Mucosa of stomach (tissue), 1 donor: ENCODE data around the gene SHISAL1.

Source experiments
- H3K27me3 ChIP-seq: one replicate; pipeline ENCODE4 v1.7.0; 2013; ENCODE audit warnings: mild to moderate bottlenecking, low read length; ENCODE audit not compliant: control insufficient read depth, insufficient read depth
- H3K36me3 ChIP-seq: one replicate; pipeline ENCODE4 v1.7.0; 2013; ENCODE audit warnings: low read length; ENCODE audit not compliant: control insufficient read depth, insufficient read depth
- H3K4me1 ChIP-seq: one replicate; pipeline ENCODE4 v1.7.0; 2013; ENCODE audit warnings: mild to moderate bottlenecking, low read length; ENCODE audit not compliant: control insufficient read depth, insufficient read depth
- H3K4me3 ChIP-seq: one replicate; pipeline ENCODE4 v1.7.0; 2013; ENCODE audit warnings: low read length
- H3K9ac ChIP-seq: one replicate; pipeline ENCODE4 v1.7.0; 2013; ENCODE audit warnings: mild to moderate bottlenecking, low read length, moderate library complexity
- H3K9me3 ChIP-seq: one replicate; pipeline ENCODE4 v1.7.0; 2013; ENCODE audit warnings: mild to moderate bottlenecking, low read length, moderate library complexity; ENCODE audit not compliant: control insufficient read depth
- donor health status: Pancreatic carcinoma.

The SHISAL1 gene

DNA sequence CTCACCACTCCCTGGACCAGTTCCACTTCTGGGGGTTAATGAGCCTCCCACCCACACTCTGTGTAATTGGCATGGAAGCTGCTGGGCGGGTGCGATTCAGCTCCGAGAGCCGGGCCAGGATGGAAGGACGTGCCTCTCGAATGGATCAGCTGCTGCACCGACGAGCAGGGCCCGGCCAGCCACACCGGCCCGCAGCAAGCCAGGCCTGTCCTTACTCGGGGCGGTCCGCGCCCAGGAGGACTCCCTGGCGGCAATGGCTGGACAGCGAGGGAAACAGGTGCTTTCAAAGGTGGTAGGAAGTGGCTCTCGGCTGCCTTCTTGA, 4.3 kb upstream of the SHISAL1 start:
- Histone ChIP-seq H3K36me3 (no peaks in the 10 kb centered on the region), H3K4me3 (no peak overlapping the region), H3K9ac (no peak overlapping the region), H3K27me3 (no peaks in the 10 kb centered on the region), H3K9me3 (no peaks in the 10 kb centered on the region), H3K4me1 (no peaks in the 10 kb centered on the region)

DNA sequence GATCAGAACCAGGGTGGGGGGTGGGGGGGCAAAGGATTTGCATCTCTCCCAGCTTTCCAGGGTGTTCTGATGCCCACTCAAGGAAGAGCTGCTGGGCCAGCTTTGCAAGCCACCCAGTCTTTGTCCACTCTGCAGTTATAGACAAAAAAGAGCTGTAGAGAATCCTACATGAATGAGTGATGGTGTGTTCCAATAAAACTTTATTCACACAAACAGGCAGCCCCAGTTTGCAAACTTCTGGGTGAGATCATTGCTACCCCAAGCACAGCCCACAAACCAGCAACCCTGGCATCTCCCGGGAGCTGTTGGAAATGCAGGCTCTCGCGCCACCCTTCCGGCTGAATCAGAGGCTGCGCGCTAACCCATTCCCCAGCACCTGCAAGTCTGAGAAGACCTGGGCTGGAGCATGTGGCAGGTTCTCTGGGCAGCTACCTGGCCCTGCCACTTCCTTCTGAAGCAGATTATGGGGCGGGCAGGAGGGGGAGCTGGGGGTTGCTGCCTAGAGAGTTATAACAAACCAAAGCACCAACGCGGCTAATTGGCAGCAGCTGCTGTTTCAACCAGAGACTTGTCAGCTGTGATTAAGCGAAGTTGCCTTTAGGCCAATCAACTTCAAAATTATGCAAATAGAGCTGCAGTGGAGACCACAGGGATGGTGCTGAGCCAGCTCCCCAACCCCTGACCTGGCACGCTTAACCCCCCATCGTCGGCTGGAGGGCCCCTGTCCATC, 3.8 kb upstream of the SHISAL1 start:
- Histone ChIP-seq H3K27me3 (no peaks in the 10 kb centered on the region), H3K4me3 (no peak overlapping the region), H3K4me1 (no peaks in the 10 kb centered on the region), H3K9ac (no peak overlapping the region), H3K36me3 (no peaks in the 10 kb centered on the region), H3K9me3 (no peaks in the 10 kb centered on the region)

DNA sequence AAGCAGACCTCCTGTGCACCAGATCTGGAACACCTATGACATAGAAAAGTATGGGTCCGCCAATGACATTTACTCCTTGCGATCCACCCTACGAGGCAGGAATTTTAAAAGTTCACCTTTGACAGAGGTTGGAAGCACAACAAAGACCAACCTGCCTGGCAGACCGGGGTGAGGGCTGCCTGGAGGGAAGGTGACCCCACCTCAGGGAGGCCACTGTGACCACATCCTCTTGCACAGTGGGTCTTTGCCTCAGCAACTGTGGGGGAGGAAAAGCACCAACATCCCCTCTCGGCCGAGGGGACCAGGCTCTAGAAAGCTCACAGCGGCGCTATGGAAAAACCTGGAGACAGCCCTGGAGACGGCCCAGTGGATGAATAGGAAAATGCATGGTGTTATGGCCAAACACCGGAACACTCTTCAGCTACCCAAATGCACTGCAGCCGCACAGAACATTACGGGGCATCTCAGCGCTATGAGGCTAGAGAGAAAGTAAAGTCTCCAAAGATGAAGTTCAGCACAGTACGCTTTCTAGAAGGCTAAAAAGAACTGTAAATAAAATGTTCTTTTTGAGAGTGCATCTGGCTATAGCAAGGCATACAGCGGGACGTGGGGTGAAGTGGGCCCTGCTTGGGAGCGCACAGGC, 1.8 kb upstream of the SHISAL1 start:
- Histone ChIP-seq H3K4me1 (no peaks in the 10 kb centered on the region), H3K9ac (no peak overlapping the region), H3K27me3 (no peaks in the 10 kb centered on the region), H3K9me3 (no peaks in the 10 kb centered on the region), H3K36me3 (no peaks in the 10 kb centered on the region), H3K4me3 (no peak overlapping the region)

DNA sequence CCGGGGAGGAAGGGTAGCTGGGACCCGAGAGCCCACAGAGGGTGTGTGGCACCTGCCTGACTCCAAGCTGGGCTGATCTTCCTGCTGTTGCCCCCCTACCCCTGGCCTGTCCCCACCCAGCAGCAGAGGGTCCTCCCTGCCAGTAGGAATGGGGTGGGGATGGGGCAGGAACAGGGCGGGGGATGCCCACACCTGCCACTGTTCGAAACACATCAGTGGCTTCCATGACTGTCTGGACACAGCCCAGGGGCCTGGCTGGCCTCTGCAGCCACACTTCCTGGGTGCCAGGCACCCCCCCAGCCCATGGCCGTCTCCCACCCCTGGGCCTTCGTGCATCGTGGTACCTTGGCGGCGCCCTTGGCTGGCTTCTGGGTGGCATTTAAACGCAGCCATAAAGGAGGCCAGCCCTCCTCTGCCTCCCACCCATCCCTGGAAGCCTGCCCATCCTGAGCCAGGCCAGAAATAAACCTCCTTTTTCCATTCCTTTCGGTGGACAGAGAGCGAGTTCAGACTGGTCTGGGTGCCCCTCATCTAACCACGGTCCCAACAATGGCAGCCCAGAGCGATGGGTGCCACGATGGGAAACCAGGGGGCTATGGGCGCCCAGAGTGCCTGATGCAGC, 745 bp upstream of the SHISAL1 start:
- Histone ChIP-seq H3K9ac (no peak overlapping the region), H3K4me3 (no peak overlapping the region), H3K4me1 (no peaks in the 10 kb centered on the region), H3K27me3 (no peaks in the 10 kb centered on the region), H3K9me3 (no peaks in the 10 kb centered on the region), H3K36me3 (no peaks in the 10 kb centered on the region)

DNA sequence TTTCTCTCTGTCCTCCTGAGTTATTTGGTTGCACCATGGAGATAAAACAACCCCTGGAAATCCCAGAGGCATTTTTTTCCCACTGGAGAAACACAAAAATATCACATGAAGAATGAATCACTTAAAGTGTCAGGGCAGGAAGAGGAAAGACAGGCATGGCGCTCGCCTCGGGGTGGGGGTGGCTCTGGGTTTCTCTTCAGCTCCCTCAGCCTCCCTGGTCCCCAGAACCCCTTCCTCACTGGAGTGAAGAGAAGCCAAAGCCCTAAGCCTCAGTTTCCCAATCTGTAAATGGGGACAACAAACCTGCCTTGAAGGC, 938 bp downstream of the SHISAL1 start:
- no peak overlapping the region for H3K4me3 ChIP-seq
- no peaks in the 10 kb centered on the region for H3K27me3 ChIP-seq
- H3K9me3 ChIP-seq = no peaks in the 10 kb centered on the region
- H3K36me3 ChIP-seq = no peaks in the 10 kb centered on the region
- no peaks in the 10 kb centered on the region for H3K4me1 ChIP-seq
- no peak overlapping the region for H3K9ac ChIP-seq

DNA sequence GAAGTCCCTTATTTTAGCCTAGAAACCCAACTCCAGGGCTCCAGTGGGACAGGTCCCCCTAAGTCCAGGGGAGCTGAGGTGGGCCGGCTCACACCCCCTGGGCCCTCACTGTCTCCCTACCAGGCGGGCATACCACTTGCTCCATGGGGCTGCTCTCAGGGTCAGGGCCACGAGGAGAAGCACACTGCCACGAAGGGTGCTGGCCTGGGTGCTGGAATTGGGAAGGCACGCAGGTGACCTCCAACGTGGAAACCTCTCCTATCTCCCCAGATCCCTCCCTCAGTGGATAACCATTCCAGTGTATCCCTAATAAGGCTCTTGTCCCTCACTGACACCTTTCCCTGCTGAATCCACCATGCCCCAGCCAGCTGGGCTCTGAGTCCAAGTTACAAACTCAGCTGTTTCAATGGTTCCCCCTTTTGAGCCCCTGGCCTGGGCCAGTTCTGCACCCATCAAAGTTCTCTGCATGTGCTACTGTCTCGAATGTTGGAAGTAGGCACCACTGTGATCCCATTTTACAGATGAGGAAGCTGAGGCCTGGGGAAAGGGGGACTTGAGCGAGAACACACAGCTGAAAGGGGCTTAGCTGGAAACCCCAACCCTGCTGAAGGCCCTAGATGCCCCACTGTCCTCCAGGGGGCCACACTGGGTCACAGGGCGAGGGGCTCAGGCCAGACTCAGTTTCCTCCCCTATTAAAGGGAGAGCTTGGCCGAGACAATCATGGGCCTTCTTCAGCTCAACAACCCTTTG, 1.5 kb downstream of the SHISAL1 start:
- no peaks in the 10 kb centered on the region for H3K4me1 ChIP-seq

DNA sequence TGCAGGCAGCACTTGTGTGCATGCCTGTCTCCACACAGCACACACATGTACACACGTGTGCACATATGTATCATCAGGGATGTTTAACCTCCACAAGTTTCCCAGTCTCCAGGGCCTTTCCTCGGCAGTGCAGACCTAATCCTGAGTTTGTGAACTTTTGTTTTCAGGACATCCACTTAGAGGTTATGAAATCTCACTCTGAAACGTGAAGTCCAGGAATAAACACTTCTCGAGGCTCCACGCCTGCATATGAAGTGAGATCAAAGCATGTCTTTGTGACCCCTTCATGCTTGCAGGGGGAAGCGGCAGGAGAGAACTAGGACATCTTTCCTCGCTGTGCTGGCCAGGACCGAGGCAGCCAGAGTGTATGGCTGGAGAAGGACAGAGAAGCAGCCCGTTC, 3.1 kb downstream of the SHISAL1 start:
- no peaks in the 10 kb centered on the region for H3K27me3 ChIP-seq
- no peak overlapping the region for H3K4me3 ChIP-seq
- no peaks in the 10 kb centered on the region for H3K36me3 ChIP-seq
- no peaks in the 10 kb centered on the region for H3K9me3 ChIP-seq
- no peaks in the 10 kb centered on the region for H3K4me1 ChIP-seq
- H3K9ac ChIP-seq = no peak overlapping the region

More for the DNA sequence above, 1.5 kb downstream of the SHISAL1 start:
- H3K36me3 ChIP-seq = no peaks in the 10 kb centered on the region
- no peaks in the 10 kb centered on the region for H3K27me3 ChIP-seq
- H3K9ac ChIP-seq = no peak overlapping the region
- H3K9me3 ChIP-seq = no peaks in the 10 kb centered on the region
- H3K4me3 ChIP-seq = no peak overlapping the region

DNA sequence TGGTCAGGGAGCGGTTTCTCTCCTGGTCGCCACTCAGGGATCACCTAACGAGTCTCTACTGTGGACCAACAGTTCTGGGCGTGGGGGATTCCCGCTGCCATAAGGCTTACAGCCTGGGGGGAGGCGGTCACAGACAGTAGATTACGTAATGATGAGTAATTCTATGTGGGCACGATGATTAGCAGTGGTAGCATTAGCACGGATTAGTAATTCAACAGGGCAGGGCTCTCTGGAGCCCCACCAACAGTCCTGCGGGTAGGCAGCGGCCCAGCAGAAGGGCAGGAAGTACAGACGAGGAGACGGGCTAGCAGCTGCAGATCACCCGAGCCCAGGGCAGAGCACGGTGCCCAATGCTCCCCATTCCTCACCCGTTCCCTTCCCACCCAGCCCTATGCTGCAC, 3.6 kb downstream of the SHISAL1 start:
- no peaks in the 10 kb centered on the region for H3K4me1 ChIP-seq

DNA sequence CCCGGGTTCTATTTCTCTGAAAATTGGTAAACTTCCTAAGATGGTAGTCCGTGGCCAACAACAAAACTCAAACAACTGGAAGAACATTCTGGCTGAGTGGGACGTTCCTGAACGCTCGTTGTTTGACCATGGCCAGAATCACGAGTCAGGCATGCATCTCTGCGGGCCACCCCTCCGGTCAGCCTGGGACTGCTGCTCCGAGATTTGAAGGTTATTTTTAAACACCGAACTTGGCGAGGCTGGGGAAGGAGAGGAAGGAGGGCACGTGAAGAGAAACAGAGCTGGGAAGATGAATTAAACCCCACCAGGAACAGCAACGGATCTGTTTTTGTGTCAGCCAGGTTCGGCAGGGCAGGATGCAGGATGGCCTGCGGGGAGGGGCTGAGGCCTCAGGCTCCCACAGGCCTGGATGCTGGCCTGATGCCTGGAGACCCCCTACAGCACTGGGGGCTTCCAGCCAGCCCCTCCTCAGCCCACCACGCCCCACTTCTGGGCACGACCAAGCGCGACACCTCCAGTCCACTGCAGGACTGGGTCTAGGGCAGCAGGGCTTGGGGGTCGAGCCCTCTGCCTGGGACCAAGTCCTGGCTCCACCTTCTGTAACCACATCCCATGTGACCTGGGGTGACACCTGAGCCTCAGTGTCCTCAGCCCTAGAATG, 5.1 kb downstream of the SHISAL1 start:
- H3K9ac ChIP-seq = no peak overlapping the region
- no peaks in the 10 kb centered on the region for H3K4me1 ChIP-seq
- no peak overlapping the region for H3K4me3 ChIP-seq
- no peaks in the 10 kb centered on the region for H3K27me3 ChIP-seq
- no peaks in the 10 kb centered on the region for H3K9me3 ChIP-seq
- H3K36me3 ChIP-seq = no peaks in the 10 kb centered on the region

More for the DNA sequence above, 3.6 kb downstream of the SHISAL1 start:
- Histone ChIP-seq H3K27me3 (no peaks in the 10 kb centered on the region), H3K4me3 (no peak overlapping the region), H3K9me3 (no peaks in the 10 kb centered on the region), H3K9ac (no peak overlapping the region), H3K36me3 (no peaks in the 10 kb centered on the region)

DNA sequence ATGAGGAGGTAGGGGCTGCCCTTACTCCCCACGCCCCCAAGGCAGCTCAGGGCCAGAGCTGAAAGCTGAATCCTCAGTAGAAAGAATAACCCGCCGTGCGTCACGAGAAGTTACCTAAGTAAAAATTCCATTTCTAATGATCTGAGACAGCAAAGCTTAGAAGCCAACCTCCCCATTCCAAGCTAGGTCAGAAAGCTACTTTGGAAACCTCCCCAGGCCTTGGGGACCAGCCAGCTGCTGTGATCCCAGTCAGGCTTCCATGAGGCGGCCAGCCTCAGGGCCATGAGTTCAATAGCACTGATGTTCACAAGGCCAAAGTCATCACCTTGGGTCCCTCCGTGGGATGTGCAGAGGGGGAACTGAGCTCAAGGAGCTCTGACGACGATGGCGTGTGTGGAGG, 6.9 kb downstream of the SHISAL1 start:
- Histone ChIP-seq H3K36me3 (no peaks in the 10 kb centered on the region), H3K9me3 (no peaks in the 10 kb centered on the region), H3K4me1 (no peaks in the 10 kb centered on the region), H3K27me3 (no peaks in the 10 kb centered on the region), H3K4me3 (no peak overlapping the region), H3K9ac (no peak overlapping the region)

DNA sequence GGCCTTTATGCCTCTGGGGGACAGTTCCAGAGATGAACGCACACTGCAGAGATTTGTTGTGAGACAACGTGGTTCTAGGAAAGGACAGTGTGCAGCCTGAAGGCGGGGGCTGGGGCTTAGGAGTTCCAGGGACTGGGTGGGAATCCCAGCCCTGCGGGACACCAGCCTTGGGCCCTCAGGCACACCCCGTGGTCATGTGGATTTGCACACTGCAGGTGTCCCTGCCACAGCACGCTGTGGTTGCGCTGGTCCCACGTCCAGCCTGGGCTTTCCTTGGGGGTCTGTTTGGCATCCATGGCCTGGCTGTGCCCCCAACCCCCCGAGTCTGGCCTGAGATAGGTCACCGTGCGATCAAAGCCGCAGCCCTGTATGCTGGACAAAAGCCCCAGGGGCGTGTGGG, 7.3 kb downstream of the SHISAL1 start:
- no peaks in the 10 kb centered on the region for H3K4me1 ChIP-seq
- no peaks in the 10 kb centered on the region for H3K9me3 ChIP-seq
- H3K4me3 ChIP-seq = no peak overlapping the region
- no peak overlapping the region for H3K9ac ChIP-seq
- H3K27me3 ChIP-seq = peaks cover under 1% of the 10 kb centered on the region
- no peaks in the 10 kb centered on the region for H3K36me3 ChIP-seq

DNA sequence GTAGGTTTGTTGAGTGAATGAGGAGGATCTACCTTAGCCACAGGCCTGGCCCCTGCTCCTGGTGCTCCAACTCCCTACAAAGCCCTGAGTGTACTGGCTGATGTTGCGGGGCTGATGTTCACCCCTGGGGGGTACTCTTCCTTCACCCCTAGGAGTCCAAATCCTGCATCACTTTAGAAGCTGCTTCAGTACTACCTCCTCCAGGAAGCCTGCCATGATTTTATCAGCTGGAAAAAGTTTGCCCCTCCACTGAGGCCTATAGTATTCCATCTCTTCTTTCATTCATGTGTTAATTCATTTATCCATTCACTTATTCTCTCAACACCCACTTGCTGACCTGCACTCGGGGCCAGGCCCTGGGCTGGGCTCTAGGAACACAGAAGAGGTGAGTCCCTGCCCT, 7.8 kb downstream of the SHISAL1 start:
- Histone ChIP-seq H3K9ac (no peak overlapping the region), H3K36me3 (no peaks in the 10 kb centered on the region), H3K4me1 (no peaks in the 10 kb centered on the region), H3K4me3 (no peak overlapping the region), H3K27me3 (peaks cover 5% of the 10 kb centered on the region), H3K9me3 (no peaks in the 10 kb centered on the region)
